Measurements from ENCODE around the gene MBNL1.

MBNL1 gene

GRCh38 chr3:152346740-152347139 is 78.0 kb downstream of the MBNL1 start:
- FAIRE-seq, result no peak
- TF ChIP-seq CTCF (IDR thresholded peaks at IDR 0.05; ENCODE audit: insufficient read depth, missing control alignments), result no peak
- no peak for DNase-seq (ENCODE audit: insufficient read length, low spot score)

DNA sequence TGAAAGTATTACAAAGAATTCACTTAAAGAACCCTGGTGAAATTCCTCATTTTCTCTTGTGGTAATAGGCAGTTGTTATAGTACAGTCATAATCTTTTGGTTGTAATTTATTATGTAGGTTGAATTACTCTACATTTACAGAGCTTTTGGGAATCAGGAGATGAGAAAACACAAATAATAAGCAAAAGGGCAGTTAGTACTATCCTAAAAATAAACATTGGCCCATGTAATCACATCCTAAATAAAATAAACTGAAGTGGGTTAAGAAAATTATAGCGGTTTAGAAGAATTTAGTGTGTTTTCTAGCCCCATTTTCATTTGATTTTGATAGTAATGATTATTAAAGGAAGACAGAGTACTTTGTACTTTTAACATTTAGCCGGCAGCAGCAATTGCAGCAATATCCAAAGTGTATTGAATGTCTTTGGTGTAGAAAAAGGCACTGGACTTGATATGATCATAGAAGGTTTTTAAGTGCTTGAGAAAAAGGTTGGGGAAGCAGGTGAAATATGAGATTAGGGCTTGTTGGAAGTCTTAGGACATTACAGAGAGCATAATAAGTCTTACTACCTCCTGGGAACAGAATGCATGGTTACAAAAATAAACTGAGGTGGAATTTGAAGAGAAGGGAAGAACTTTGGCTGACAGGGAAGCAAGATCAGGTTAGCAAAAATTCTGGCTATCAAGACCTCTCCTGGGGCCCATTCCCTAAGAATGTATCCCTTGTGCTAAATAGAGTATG is 79.9 kb downstream of the MBNL1 start:
- no peak for TF ChIP-seq CTCF (IDR thresholded peaks at IDR 0.05; ENCODE audit: insufficient read depth, missing control alignments)
- FAIRE-seq (no peak), DNase-seq (ENCODE audit: insufficient read length, low spot score) (no peak)

GRCh38 chr3:152349392-152349791 is 80.7 kb downstream of the MBNL1 start:
- DNase-seq (ENCODE audit: insufficient read length, low spot score) (no peak), FAIRE-seq (no peak)
- TF ChIP-seq CTCF (IDR thresholded peaks at IDR 0.05; ENCODE audit: insufficient read depth, missing control alignments), result no peak

DNA sequence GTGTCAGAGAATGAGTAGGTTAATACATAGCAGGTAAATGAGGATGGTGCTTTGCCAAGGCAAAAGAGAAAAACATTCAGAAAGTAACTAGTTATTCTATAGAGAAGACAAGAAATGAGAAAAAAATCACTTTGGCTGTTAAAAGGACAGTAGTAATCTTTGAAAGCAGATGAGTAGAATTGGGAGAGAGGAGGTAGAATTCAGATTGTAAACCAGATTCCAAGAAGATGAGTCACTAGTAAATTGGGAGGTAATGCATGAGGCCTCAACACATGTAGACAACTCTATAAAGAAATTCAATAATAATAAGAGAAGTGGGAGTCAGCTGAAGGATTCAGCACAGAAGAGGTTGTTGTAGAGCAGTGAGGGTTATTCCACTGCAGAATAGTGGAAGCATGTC is 81.4 kb downstream of the MBNL1 start:
- FAIRE-seq (no peak), DNase-seq (ENCODE audit: insufficient read length, low spot score) (no peak)
- TF ChIP-seq CTCF (IDR thresholded peaks at IDR 0.05; ENCODE audit: insufficient read depth, missing control alignments), result no peak

- DNase-seq (ENCODE audit: insufficient read length, low spot score) (no peak), FAIRE-seq (no peak)
- TF ChIP-seq CTCF (IDR thresholded peaks at IDR 0.05; ENCODE audit: insufficient read depth, missing control alignments), result no peak
Measured at GRCh38 chr3:152350776-152351175, 82.0 kb downstream of the MBNL1 start.

DNA sequence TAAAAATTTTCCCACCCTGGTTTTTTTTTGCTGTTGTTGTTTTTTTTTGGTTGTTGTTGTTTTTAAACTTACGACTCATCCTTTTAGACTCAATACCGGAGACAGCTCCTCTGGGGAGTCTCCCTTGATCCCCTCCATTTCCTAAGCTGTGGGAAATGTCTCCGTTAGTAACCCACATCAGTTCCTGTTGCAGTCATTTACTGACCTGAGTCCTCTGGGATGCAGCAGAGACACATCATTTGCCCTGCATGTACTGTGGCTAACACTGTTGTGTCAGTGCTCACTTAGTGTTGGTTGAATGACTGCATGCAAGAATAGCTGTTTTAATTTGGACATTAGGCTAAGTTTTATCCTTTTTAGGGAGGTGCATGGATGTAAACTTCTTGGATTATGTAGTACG is 83.8 kb downstream of the MBNL1 start:
- FAIRE-seq (no peak), DNase-seq (ENCODE audit: insufficient read length, low spot score) (no peak)
- TF ChIP-seq CTCF (IDR thresholded peaks at IDR 0.05; ENCODE audit: insufficient read depth, missing control alignments), result no peak

GRCh38 chr3:152353578-152353977 is 84.8 kb downstream of the MBNL1 start:
- no peak for TF ChIP-seq CTCF (IDR thresholded peaks at IDR 0.05; ENCODE audit: insufficient read depth, missing control alignments)
- no peak for FAIRE-seq
- DNase-seq (ENCODE audit: insufficient read length, low spot score), result no peak
